HG03342 (cell line): Measurements from ENCODE around the gene FHIP2A.
"Not testable (repeated sequence)": the region's sequence is repeated elsewhere in the genome, so short reads cannot be mapped to it uniquely, and the experiment has no call there.

ENCODE experiments used
- ATAC-seq: cut with Tn5 transposase; IDR thresholded peaks from one replicate; pipeline ENCODE4 v1.9.1; 2021; ENCODE audit warnings: mild to moderate bottlenecking, moderate library complexity; ENCODE audit not compliant: unreplicated experiment

FHIP2A gene

GRCh38 chr10:114816308-114816707 is 5.3 kb upstream of the FHIP2A start:
- ATAC-seq = no peak

- ATAC-seq = no peak
Measured at GRCh38 chr10:114819322-114819721, 2.3 kb upstream of the FHIP2A start.

GRCh38 chr10:114821915-114822443 is 399 bp downstream of the FHIP2A start:
- ATAC-seq = peak; percentile 31

DNA sequence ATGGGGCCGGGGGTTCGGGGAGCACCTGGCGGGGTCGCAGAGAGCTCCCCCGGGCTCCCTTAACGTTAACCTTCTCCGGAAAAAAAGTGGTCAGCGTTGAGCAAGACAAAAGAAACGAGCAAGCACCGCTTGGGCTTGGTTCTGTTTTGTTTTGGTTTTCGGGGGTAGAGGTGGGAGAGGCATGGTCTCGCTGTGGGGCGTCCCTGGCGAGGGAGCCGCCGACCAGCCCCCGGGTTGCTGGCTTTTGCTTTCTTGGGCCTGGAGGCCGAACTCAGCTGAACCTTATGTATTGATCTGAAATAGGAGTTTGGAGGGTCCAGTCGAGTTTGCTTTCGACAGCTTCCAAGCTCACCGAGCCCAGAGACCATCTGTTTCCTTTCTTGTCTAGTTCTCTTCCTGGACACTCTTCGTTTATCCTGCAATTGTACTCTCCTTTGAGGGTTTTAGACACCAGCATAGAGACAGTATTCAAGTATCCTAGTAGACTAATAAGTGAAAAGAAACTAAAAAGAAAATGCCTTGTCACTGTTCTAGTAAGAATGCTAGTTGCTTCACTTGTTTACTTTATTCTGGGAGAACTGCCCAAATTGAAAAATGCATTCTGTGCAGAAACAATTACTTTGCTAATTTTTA is 980 bp downstream of the FHIP2A start:
- ATAC-seq = peak; percentile 28

DNA sequence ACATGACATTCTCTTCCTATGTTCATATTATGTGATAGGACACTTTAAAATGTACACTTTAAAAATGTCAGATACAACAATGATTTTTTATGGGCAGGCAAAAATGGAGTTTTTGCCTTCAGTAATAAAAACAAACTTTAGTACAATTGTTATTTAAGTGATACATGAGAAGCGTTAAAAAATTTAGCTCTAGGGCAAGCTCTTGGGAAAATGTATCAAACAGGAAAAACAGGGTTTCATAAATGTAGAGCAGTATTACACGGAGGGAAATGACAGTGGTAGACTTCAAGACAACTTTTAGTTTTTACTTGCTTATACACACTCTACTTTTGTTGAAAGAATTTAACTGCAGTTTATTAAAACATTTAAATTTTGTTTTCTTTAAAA is 1.5 kb downstream of the FHIP2A start:
- no peak for ATAC-seq

DNA sequence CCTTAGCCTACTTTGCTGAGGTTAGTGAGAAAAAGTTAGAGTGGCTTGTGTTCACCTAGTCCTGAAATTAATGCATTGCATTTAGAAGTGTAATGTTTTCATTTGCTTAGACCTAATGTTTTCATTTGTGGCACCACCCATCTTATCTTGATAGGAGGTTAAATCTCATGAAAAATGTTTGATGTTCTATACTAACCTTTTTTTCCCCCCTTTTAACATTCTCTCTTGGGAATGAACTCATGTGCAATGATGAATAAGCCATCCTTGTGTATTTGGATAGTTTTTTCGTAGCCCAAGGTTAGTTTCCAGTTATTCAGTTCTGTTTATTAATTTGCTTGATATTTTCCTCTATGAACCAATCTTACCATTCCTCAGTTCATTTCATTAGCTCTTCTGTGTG is 2.8 kb downstream of the FHIP2A start:
- ATAC-seq = no peak

DNA sequence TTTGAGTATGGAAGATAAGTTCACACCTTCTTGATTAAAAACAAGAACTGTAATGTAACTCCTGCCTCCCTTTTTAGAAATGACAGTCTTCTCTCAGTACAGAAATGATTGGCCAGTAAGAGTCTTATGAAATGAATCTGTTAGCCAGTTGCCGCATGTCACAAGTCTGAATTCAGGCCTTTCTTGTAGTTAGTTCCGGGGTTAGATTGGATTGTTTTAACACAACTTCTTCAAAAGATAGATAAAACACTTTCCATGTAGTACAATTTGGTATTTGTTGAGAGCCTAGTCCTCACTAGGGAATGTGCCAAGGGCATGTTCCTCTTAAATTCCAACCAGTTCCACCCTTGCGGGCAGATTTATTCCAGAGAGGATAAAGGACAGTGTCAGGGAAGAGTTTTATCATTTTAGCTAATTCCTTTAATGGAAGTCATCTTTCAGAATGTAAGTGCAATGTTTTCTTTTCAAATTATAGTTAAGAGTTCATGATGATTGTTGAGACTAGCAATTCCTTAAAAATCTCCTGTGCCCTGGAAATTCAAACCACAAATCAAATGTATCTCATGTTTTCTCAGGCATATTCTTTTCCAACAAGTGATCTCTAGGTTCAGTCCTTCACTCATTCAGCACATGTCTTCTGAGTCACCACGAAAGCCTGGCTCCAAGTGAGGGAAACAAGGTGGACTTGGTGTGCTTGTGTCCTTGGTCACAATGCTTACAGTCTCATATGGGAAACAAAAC is 4.1 kb downstream of the FHIP2A start:
- peak; percentile 41 for ATAC-seq

DNA sequence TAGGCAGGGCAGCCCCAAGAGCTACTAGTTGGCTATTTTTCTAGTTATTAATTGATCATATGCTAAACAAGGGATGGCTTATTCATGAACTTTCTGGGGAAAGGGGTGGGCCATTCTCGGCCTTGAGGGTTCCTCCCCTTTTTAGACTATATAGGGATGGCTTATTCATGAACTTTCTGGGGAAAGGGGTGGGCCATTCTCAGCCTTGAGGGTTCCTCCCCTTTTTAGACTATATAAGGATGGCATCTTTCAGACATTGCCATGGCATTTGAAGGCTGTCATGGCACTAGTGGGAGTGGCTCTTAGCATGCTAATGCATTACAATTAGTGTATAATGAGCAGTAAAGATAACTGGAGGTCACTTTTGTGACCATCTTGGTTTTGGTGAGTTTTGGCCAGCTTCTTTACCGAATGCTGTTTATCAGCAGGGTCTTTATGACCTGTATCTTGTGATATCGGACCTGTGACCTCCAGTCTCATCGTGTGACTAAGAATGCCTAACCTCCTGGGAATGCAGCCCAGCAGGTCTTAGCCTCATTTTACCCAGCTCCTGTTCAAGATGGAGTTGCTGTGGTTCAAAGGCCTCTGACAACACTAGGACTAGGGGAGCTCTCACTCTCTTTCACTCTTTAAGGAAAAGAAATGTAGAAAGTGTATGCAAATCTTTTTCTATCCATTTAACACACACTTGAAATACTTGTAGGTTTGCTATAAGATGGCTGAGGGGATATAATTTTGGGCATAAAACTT is 7.8 kb downstream of the FHIP2A start:
- no peak for ATAC-seq

DNA sequence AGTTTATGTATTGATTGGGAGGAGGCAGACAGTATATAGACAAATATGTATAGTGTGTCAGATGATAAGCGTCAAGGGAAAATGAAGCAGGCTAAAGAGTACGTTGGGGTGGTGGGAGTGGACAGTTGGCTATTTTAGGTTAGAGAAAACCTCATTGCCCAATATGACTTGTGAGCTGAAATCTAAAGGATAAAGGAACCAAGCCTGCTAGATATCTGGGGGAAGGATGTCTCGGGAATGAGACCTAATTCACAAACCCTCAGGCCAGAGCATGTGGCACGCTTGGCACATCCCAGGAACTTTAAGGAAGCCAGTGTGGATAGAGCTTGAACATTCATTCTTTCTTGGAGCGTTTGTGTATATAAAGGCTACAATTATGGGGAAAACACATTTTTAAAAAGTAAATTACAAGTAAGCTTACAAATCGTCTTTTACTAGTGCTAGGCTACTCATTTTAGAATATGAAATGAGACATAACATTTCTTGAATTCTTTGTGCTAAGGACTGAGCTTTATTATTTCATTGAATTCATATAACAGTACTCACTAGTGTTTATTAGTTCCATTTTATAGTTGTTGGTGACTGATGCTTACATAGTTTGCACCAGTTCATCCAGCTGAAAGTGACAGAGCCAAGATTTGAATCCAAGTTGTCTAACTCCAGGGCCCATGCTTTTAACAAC is 9.7 kb downstream of the FHIP2A start:
- no peak for ATAC-seq

DNA sequence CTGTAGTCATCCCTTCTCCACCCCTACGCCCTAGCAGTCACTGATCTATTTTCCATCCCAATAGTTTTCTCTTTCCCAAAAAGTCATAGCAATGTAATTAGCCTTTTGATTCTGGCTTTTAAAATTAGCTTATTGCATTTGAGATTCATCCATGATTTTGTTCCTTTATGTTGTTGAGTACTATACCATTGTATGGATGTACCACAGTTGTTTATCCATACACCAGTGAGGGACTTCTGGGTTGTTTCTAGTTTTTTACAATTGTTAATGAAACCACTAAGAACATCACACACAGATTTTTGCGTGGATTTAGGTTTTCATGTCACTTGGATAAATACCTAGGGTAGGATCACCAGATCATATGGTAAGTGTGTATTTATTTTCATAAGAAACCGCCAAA is 16.1 kb downstream of the FHIP2A start:
- no peak for ATAC-seq

- no peak for ATAC-seq
Measured at GRCh38 chr10:114839901-114840300, 18.3 kb downstream of the FHIP2A start.

DNA sequence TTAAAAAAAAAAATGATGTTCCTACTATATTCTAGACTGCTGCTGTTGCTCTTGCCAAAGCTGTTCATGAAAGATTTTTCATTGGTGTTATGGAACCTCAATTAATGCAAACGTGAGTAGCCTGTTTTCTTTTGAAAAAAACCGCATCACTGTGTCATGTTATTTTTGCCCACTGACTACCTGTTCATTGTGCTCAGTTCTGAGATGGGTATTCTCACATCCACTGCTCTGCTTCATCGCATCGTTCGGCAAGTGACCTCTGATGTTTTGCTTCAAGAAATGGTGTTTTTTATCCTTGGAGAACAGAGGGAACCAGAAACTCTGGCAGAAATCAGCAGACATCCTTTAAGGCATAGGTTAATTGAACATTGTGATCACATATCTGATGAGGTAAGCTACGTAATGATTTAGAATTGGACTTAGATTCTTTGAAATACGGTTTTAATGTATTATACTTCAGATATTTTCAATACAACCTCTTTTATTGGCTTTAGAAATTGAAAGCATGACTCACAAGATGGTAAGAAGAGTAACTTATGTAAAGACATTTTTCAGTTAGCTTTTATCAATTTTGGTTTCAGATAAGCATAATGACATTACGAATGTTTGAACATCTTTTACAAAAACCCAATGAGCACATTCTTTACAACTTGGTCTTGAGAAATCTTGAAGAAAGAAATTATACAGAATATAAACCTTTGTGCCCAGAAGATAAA is 24.6 kb downstream of the FHIP2A start:
- no peak for ATAC-seq

GRCh38 chr10:114847517-114847916 is 25.9 kb downstream of the FHIP2A start:
- not testable (repeated sequence) for ATAC-seq

- ATAC-seq = no peak
Measured at GRCh38 chr10:114849674-114850073, 28.1 kb downstream of the FHIP2A start.

DNA sequence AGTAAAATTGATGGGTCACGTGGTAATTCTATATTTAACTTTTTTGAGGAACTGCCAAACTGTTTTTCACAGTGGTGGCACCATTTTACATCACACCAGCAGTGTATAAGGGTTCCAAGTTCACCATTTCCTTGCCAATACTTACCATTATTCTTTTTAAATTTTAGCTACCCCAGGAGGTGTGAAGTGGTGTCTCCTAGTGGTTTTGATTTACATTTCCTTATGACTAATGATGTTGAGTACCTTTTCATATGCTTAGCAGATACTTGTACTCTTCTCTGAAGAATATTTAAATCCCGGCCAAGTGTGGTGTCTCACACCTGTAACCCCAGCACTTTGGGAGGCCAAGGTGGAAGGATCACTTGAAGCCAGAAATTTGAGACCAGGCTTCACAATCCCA is 28.5 kb downstream of the FHIP2A start:
- ATAC-seq = no peak

DNA sequence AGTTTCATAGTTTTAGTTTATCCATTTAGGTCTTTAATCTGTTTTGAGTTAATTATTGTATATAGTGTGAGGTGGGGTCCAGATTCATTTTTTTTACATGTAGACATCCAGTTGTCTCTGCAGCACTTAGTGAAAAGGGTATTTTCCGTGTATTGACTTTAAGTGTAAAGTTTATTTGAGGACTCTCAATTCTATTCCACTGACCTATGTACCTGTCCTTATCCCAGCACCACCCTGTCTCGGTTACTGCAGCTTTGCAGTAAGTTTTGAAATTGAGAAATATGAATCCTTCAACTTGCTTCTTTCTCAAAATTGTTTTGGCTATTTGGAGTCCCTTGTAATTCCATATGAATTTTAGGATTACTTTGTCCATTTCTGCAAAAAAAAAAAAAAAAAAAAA is 29.8 kb downstream of the FHIP2A start:
- no peak for ATAC-seq

DNA sequence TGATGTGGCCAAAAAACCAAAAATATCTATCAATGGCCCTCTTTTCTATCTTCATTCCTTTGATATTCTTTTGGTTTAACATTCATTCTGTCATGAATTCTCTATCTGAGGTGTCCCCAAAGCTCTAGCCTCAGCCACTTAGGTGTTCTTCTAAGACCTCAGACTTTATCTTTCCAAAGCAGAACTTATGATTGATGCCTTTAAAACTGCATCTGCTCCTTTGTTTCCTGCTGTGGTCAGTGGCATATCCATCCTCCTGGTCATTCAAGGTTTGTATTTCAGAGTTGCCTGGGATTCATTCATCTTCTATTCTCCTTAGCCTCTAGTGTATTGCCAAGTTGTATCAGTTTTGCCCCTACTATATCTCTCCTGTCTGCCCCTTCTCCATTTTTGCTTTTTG is 30.6 kb downstream of the FHIP2A start:
- no peak for ATAC-seq

DNA sequence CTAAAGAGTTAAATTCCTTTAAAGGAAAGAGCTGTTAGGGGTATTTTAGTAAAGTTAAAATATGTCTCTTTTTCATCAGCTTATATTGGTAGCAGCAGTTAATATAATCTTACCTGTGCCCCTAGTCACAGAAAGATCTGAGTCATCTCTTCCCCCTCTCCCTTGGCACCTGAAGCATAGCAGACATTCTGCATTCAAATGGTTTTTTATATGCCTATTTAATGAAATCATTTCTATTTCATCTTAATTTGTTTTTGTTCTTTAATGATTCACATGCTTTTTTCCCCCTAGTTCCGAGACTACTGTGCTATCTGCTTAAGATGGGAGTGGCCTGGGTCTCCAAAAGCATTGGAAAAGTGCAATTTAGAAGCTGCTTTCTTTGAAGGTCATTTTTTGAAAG is 33.3 kb downstream of the FHIP2A start:
- no peak for ATAC-seq

GRCh38 chr10:114855776-114856543 is 34.4 kb downstream of the FHIP2A start:
- ATAC-seq = no peak
